ENCODE data around the gene ABLIM1. TPM values are rescaled to one million over a fixed set of nuclear protein-coding genes. Genes with fewer than 3 reads are reported as not detected.

Gene ABLIM1
- total and polyA plus RNA-seq, 2 of the 4 experiments (the other 2 are of a cell fraction) = 7.7 to 9.9 TPM

DNA sequence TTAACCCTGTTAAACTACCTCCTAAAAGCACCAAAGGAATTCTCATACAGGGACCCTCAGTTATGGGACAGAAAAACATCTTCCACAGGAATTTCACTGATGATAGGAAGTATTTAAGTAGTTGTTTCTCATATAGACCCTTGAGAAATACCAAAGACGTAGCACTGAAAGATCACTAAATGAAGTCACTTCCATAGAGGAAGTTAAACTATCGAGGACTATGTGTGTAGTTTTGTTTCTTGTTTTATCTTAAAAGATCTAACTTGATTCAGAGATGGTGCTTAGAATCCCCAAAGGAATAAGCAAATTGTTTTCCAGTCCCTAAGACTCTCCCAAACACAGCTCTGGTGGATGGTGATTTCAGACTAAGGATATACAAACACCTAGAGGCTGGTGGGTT, 159.0 kb downstream of the ABLIM1 start:
- ATAC-seq (ENCODE audit: low read depth) = no peak
- no peak overlapping the region for H2BK120ac ChIP-seq (ENCODE audit: low read depth, low read length)
- ChIA-PET CTCF (no interaction called here), POLR2A (ENCODE audit: unreplicated experiment) (no interaction called here)
- no peak overlapping the region for H2AFZ ChIP-seq (replicated peaks; ENCODE audit: low read length, poor library complexity)
- no peak for DNase-seq
- no peaks in the 10 kb centered on the region for H3K4me1 ChIP-seq (ENCODE audit: control insufficient read depth, insufficient read depth, low read length)
- H2BK15ac ChIP-seq (ENCODE audit: low read depth, low read length) = no peak overlapping the region
- H2BK5ac ChIP-seq (ENCODE audit: low read depth, low read length, poor library complexity, severe bottlenecking) = no peak overlapping the region
- intact Hi-C loops (cut with micrococcal nuclease) = no loop called here
- BruUV-seq (replicated peaks) = no TSS peak
- H3K56ac ChIP-seq (ENCODE audit: extremely low read depth, insufficient read depth, low read length) = no peak overlapping the region
- no peak overlapping the region for H3K4me2 ChIP-seq (ENCODE audit: low read depth, low read length)
- no peaks in the 10 kb centered on the region for H3K36me3 ChIP-seq (ENCODE audit: control insufficient read depth, insufficient read depth, low read length)
- in situ Hi-C loops (cut with MboI; ENCODE audit: low sequenced_read_pairs) = no loop called here
- H3K18ac ChIP-seq (ENCODE audit: low read depth, low read length) = no peak overlapping the region
- H3K9ac ChIP-seq (ENCODE audit: low read depth, low read length) = no peak overlapping the region
- H4K5ac ChIP-seq (ENCODE audit: low read depth, low read length) = no peak overlapping the region
- H3K79me1 ChIP-seq (ENCODE audit: low read depth in 1 of 2, low read length in 2 of 2) = no peaks in the 10 kb centered on the region
- TF ChIP-seq SMC3 (IDR thresholded peaks at IDR 0.05; ENCODE audit: low read depth, low read length) = no peak
- TF ChIP-seq NFE2L2 (IDR thresholded peaks at IDR 0.05; ENCODE audit: low read depth, low read length) = no peak
- TF ChIP-seq, protein P1, sequence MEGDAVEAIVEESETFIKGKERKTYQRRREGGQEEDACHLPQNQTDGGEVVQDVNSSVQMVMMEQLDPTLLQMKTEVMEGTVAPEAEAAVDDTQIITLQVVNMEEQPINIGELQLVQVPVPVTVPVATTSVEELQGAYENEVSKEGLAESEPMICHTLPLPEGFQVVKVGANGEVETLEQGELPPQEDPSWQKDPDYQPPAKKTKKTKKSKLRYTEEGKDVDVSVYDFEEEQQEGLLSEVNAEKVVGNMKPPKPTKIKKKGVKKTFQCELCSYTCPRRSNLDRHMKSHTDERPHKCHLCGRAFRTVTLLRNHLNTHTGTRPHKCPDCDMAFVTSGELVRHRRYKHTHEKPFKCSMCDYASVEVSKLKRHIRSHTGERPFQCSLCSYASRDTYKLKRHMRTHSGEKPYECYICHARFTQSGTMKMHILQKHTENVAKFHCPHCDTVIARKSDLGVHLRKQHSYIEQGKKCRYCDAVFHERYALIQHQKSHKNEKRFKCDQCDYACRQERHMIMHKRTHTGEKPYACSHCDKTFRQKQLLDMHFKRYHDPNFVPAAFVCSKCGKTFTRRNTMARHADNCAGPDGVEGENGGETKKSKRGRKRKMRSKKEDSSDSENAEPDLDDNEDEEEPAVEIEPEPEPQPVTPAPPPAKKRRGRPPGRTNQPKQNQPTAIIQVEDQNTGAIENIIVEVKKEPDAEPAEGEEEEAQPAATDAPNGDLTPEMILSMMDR (conservative IDR thresholded peaks at IDR 0.05; ENCODE audit: low read depth, low read length) = no peak
- no peak for TF ChIP-seq ELK1 (IDR thresholded peaks at IDR 0.05; ENCODE audit: borderline replicate concordance, low read depth, low read length)
- TF ChIP-seq BHLHE40 (IDR thresholded peaks at IDR 0.05; ENCODE audit: low read depth, low read length) = no peak
- TF ChIP-seq POLR2A (IDR thresholded peaks at IDR 0.05; ENCODE audit: low read depth, low read length) = no peak
- TF ChIP-seq CHD1 (IDR thresholded peaks at IDR 0.05; ENCODE audit: low read depth, low read length) = no peak
- TF ChIP-seq MAZ (IDR thresholded peaks at IDR 0.05; ENCODE audit: borderline replicate concordance, low read depth, low read length) = no peak
- no peak for TF ChIP-seq FOS (IDR thresholded peaks at IDR 0.05; ENCODE audit: low read depth, low read length)
- TF ChIP-seq MXI1 (IDR thresholded peaks at IDR 0.05; ENCODE audit: borderline replicate concordance, low read depth, low read length) = no peak
- TF ChIP-seq RAD21 (IDR thresholded peaks at IDR 0.05; ENCODE audit: low read length) = no peak
- TF ChIP-seq, protein P2, sequence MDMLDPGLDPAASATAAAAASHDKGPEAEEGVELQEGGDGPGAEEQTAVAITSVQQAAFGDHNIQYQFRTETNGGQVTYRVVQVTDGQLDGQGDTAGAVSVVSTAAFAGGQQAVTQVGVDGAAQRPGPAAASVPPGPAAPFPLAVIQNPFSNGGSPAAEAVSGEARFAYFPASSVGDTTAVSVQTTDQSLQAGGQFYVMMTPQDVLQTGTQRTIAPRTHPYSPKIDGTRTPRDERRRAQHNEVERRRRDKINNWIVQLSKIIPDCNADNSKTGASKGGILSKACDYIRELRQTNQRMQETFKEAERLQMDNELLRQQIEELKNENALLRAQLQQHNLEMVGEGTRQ (IDR thresholded peaks at IDR 0.05; ENCODE audit: low read depth, low read length) = no peak
- TF ChIP-seq MAFK (IDR thresholded peaks at IDR 0.05; ENCODE audit: low read depth, low read length) = no peak
- no peak for TF ChIP-seq CEBPB (IDR thresholded peaks at IDR 0.05; ENCODE audit: low read depth, low read length)
- no peak overlapping the region for H3K4me3 ChIP-seq (ENCODE audit: insufficient read depth, low read depth, low read length)
- no peak overlapping the region for H3K4ac ChIP-seq (ENCODE audit: low read depth, low read length)
- no peak overlapping the region for H2AK5ac ChIP-seq (ENCODE audit: low read depth, low read length)
- H4K20me1 ChIP-seq (ENCODE audit: insufficient read depth, low read length) = no peaks in the 10 kb centered on the region
- no peak overlapping the region for H3K14ac ChIP-seq (replicated peaks; ENCODE audit: low read depth, low read length)
- dilution Hi-C loops (cut with HindIII; ENCODE audit: low sequenced_read_pairs, unreplicated experiment) = no loop called here
- no peak overlapping the region for H3K27ac ChIP-seq (ENCODE audit: insufficient read depth, low read length)
- peaks cover 14% of the 10 kb centered on the region for H3K27me3 ChIP-seq (ENCODE audit: control insufficient read depth, insufficient read depth, low read length)
- H4K8ac ChIP-seq (ENCODE audit: low read depth in 2 of 2, low read length in 2 of 2) = no peak overlapping the region
- WGBS, 2 experiments (ENCODE audit: extremely low coverage in 2 of 2, insufficient read length in 1 of 2) = no CpG with 5 or more reads among the region's 2 CpGs
- H3K23ac ChIP-seq (ENCODE audit: low read depth, low read length) = no peak overlapping the region
- H2BK20ac ChIP-seq (ENCODE audit: low read depth, low read length) = no peak overlapping the region
- no peaks in the 10 kb centered on the region for H3K9me3 ChIP-seq (ENCODE audit: control insufficient read depth, insufficient read depth, low read length)
- no peaks in the 10 kb centered on the region for H3K9me1 ChIP-seq (ENCODE audit: insufficient read depth, low read length)
- no peak overlapping the region for H4K91ac ChIP-seq (ENCODE audit: insufficient read depth, low read depth, low read length)
- no peak overlapping the region for H2AK9ac ChIP-seq (replicated peaks; ENCODE audit: low read depth, low read length, poor library complexity)

Data from IMR-90 (cell line).